CD8-positive, alpha-beta memory T cell (primary cell): ENCODE measurements around the gene CFAP47. TPM values are rescaled to one million over a fixed set of nuclear protein-coding genes. Genes with fewer than 3 reads are reported as not detected.

Experiments
- polyA plus RNA-seq: library from polyadenylated mRNA; unstranded; fragments of 300-500 nt; fragmentation: Illumina TruSeq; gene quantifications from one replicate; pipeline ENCODE4 v1.2.3, GENCODE V29; 2021
- total RNA-seq, 2 experiments: library from RNA; stranded (reverse); gene quantifications; one replicate each; pipeline ENCODE4 v1.2.3, GENCODE V29; 2021

CFAP47 gene
- total and polyA plus RNA-seq, 3 experiments from 2014 or later: not detected

Other genes with a start within 250 kb of the CFAP47 start
- not detected for gene MAGEB16, start 121.4 kb upstream of the CFAP47 start, total RNA-seq
- gene MAGEB16, start 121.4 kb upstream of the CFAP47 start, polyA plus RNA-seq: not detected